ENCODE results near the gene NFATC1.

DNA sequence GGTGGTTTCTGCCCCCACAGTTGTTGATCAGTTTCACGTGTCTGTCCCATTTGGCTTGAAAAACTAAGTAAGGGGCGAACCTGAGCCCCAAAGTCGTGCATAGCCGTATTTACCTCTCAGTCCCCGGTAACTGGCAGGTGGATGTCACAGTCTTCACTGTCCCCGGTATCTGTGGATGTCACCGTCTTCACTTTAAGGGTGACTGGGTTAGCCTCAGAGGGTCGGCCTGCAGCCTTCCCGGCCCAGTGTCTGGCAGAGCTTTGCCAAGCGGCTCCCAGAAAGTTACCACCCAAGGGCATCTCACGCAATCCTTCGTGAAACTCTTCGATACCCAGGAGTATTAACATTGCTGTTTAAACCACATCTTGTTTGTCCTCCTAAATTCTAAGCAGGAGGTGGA lies 158.6 kb downstream of the NFATC1 start:
- TF ChIP-seq EZH2 (IDR thresholded peaks at IDR 0.05; ENCODE audit: insufficient read depth, poor library complexity, severe bottlenecking) (no peak), EZH2phosphoT487 (IDR thresholded peaks at IDR 0.05; ENCODE audit: insufficient read depth, low read depth) (no peak)
